ENCODE data around the gene TMEM250.

TMEM250 gene

GRCh38 chr9:136147038-136147889 is 28.6 kb upstream of the TMEM250 start:
- DNase-seq = no peak

- DNase-seq = no peak
Observed at GRCh38 chr9:136146126-136147037, 27.7 kb upstream of the TMEM250 start.

- DNase-seq = no peak
Observed at GRCh38 chr9:136145580-136145979, 26.9 kb upstream of the TMEM250 start.

GRCh38 chr9:136144450-136144849 is 25.8 kb upstream of the TMEM250 start:
- no peak for DNase-seq

- no peak for DNase-seq
Observed at GRCh38 chr9:136143215-136144001, 24.7 kb upstream of the TMEM250 start.

GRCh38 chr9:136142859-136143214 is 24.2 kb upstream of the TMEM250 start:
- no peak for DNase-seq

DNA sequence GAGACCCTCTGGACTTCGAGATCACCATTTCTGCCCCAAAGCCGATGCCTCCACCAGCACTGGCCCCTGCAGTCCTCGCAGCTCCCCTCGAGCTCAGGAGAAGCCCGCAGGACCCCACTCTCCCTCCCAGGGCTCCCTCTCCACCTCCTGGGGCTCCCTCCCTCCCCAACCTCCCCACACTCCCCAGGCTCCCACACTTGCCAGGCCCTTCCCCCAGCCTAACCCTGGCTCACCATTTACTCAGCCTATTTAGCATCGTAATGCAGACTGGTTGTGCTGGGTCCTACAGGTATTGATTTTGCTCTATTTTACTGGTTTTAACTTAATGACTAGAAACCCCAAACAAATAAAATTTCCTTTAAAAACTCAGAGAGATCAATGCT is 23.7 kb upstream of the TMEM250 start:
- no peak for DNase-seq

GRCh38 chr9:136141682-136142413 is 23.2 kb upstream of the TMEM250 start:
- DNase-seq = no peak

DNA sequence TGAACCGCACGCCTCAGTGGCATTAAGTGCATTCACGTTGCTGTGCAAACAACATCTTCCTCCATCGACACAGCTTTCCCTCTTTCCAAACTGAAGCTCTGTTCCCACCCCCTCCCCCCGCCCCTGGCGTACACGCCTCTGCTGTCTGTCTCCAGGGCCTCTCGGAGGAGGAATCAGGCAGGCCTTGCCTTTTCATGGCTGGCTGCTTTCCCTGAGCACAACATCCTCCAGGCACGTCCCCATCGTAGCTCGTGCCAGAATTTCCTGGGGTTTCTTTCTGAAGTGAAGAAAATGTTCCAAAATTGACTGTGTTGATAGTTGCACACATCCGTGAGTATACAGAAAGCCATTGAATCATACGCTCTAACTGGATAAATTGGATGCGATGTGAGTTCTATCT is 22.3 kb upstream of the TMEM250 start:
- DNase-seq = no peak

DNA sequence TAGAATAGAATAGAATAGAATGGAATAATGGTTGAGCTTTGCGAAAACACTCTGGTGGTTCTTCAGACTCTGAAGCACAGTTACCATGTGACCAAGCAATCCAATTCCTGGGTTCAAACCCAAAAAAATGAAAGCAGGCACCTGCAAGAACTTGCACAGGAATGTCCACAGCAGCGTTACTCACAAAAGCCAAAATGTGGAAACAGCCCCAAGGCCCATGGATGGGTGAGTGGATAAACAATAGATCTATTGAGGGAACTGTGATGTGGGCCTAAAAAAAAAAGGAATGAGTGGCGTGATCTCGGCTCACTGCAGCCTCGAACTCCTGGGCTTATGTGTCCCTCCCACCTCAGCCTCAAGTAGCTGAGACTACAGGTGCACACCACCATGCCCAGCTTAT is 21.4 kb upstream of the TMEM250 start:
- no peak for DNase-seq

DNA sequence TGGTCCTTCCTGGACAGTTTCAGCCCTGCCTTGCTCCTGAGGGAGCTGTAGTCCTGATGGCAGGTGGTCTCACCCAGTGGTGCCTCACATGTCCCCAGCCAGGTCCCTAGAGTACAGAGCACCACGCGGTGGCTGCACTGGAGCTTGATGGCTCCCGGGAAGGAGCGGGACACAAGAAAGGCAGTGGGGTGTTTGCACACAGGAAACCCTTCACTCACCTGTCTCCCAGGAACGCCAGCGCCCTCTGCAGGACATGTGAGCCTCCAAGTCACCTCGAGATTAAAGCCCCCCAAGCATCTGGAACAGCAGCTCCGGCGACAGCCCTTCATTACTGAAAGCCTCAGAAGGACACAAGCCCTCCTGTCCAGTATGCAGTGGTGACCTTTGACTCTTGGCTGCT is 19.9 kb upstream of the TMEM250 start:
- peak; percentile 43 for DNase-seq

- no peak for DNase-seq
Observed at GRCh38 chr9:136137321-136138265, 18.9 kb upstream of the TMEM250 start.

- no peak for DNase-seq
Observed at GRCh38 chr9:136136127-136136925, 17.7 kb upstream of the TMEM250 start.

DNA sequence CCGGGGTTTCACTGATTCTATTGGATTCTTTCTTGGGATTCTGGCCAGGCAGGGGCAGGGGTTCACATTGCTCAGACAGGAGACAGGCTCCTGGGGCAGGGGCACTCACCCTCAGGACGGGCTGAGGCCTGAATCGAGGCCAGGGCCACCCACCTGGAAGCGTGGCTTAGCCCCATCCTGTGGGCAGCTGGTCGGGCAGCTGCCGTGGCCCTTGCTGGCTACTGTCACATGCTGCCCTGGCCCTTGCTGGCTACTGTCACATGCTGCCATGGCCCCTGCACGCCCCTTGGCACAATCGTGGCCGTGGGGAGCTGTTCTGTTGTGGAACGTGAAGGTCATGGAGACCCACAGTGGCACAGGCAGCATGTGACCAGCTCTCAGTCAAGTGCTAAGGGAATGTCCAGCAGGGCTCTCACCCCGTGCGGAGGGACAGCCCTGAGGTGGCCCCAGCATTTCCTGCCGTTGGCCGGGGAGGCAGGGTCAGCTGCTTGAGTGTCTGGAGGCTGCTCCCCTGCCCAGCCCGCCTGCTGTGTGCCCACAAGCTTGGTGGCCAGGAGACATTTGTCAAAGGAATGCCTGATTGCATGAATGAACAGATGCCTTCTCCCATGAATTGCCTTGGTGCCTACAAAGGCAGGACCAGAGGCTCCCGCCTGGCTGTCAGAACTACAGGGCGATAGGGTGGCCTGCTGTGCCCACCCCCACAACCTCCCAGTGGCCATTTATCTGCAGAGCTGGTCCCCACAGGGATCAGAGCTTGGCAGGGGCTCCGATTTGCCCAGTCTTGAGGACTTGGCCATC is 16.9 kb upstream of the TMEM250 start:
- DNase-seq = no peak

DNA sequence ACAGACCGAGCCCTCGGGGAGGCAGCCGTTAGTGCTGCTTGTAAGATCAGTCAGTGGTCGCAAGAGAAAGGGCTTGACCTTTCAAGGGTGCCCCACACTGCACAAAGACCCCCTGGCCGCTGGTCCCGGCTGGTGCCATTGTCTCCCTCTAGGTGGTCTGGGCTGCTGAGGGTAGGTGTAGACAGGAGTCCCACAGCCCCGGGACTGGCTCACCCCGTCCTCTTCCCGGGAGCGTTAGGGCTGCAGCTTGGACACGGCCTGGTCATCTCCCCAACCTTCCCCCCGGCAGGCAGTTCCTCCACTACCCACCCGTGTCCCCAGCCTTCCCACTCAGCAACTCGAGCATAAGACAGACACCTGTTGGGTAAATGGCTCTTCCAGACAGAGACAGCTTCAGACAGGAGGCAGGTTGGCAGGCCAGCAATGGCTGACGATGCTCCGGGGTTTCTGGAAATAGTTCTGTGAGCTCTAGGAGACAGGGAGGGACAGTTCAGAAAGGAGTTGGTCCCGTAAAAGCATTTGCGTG is 15.3 kb upstream of the TMEM250 start:
- no peak for DNase-seq

DNA sequence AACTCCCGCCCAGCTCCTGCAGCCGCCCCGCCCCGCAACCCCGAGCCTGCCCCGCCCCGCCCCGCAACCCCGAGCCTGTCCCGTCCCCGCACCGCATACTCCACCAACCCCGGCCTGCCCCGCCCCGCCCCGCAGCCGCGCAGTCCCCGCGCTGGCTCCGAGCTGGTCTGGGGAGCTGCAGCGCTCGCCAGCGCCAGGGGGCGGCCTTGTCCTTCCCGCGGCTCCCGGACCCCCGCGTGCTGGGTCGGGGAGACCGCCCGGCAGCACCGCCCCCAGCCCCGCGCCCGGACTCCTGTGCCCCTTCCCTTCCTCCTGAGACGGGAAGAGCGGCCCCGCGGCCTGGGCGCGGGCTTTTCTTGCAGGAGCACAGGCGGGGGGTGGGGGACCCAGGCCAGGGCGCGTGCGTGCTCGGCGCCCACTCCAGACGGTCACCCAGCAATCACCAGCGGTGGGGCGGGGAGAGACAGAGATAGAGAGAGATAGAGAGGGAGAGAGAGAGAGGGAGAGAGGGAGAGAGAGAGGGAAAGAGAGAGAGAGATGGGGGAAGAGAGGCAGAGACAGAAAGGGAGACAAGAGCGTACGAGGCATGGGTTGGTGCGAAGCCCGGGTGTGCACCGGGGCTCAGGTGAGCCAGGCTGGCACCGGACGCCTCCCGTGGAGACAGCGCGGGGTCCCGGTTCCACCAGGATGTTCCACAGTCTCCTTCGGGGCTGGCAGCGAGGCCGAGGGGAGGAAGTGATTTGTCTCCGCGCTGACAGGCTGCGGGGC is 14.7 kb upstream of the TMEM250 start:
- DNase-seq = peak; percentile 38

- no peak for DNase-seq
Observed at GRCh38 chr9:136132512-136133050, 13.9 kb upstream of the TMEM250 start.

Measured in stimulated activated CD4-positive, alpha-beta T cell treated with anti-CD3 and anti-CD28 coated beads, Interleukin-4, amount 100 ng/mL, for 1 hour (primary cell).